Measurements from ENCODE around the gene SREK1. TPM values are rescaled to one million over a fixed set of nuclear protein-coding genes. Genes with fewer than 3 reads are reported as not detected.
"Not testable (repeated sequence)": the region's sequence is repeated elsewhere in the genome, so short reads cannot be mapped to it uniquely, and the experiment has no call there.

Gene SREK1
- polyA plus RNA-seq (ENCODE audit: insufficient read length in 4 of 4) = 100 to 1,000 TPM; 135 to 170 (median 155) TPM

- peak; percentile 83 to 95 (median 89) for DNase-seq (ENCODE audit: low read depth in 4 of 4, low spot score in 3 of 4)
Measured at GRCh38 chr5:66144074-66144833, at the start of gene SREK1. Gene SREK1, plus strand, starts transcription at chr5:66144300. Its CDS starts 77 bp downstream, at chr5:66144377.

DNA sequence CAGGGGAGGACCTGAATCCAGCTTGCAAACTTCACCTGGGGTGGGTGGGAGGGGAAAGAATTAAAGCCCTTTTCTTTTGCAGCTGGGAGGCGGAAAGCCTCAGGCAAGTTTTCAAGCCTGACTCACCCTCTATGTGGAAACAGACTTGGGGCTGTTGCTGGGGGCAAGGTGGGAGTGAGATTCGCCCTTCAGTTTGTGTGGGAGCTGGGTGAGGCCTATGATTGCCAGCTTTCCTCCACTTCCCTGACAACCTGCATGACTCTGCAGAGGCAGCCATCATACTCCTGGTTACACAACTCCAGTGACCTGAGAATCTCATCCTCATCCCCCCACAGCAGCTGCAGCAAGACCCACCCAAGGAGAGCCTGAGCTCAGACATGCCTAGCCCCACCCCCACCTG is 43.2 kb upstream of the SREK1 start:
- no peak for DNase-seq (ENCODE audit: low read depth in 4 of 4, low spot score in 3 of 4)

GRCh38 chr5:66113160-66113559 is 30.9 kb upstream of the SREK1 start:
- no peak for DNase-seq (ENCODE audit: low read depth in 4 of 4, low spot score in 3 of 4)

DNA sequence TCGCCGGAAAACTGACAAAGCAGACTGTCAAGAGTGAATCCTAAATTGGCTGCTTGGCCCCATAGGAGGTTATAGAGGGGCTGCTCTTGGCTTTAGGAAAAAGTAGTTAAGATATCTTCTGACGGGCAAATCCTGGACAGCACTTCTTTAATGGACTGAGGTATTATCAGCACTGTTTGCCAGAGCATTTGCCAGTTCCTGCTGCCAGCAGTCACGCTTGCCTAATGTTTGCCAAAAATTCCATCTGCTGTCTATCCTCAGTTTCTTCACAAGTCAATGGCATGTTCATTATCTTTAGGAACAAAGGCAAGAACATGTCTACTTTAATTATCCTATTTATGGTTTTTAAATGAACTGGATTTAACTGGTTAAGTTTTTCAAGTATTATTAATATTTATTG is 25.8 kb upstream of the SREK1 start:
- no peak for DNase-seq (ENCODE audit: low read depth in 4 of 4, low spot score in 3 of 4)

DNA sequence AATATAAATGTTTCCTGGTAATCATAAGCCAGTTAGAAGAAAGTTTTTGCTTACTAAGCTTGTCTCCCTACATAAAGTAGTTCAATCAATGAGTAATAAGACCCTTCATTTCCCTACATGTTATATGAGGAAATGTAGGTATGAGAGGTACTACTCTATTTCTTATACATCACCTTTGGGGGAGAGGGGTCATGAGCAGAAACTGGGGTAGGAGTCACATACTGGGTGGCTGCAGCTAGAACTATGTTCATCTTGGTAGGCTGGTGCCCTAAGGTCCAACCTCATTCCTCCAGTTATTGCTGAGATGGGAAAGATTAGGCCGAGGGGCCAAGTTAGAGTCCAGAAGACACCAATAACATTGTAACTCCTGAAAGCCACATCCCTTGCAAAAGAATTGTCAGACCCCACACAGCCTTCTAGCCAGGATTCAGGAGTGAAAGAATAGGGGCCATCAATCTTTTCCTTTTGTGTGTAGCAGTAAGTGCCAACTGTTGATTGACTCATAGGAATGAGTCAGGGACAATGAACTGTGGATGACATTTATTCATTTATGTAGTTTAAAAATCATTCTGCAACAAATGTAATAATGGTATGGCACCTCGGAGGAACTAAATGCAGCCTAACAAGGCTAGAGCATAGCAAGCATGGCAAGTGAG is 21.6 kb upstream of the SREK1 start:
- DNase-seq (ENCODE audit: low read depth in 4 of 4, low spot score in 3 of 4) = no peak

- no peak for DNase-seq (ENCODE audit: low read depth in 4 of 4, low spot score in 3 of 4)
Measured at GRCh38 chr5:66129144-66129543, 15.0 kb upstream of the SREK1 start.

GRCh38 chr5:66130493-66130892 is 13.6 kb upstream of the SREK1 start:
- no peak for DNase-seq (ENCODE audit: low read depth in 4 of 4, low spot score in 3 of 4)

GRCh38 chr5:66134407-66134861 is 9.7 kb upstream of the SREK1 start:
- no peak for DNase-seq (ENCODE audit: low read depth in 4 of 4, low spot score in 3 of 4)

DNA sequence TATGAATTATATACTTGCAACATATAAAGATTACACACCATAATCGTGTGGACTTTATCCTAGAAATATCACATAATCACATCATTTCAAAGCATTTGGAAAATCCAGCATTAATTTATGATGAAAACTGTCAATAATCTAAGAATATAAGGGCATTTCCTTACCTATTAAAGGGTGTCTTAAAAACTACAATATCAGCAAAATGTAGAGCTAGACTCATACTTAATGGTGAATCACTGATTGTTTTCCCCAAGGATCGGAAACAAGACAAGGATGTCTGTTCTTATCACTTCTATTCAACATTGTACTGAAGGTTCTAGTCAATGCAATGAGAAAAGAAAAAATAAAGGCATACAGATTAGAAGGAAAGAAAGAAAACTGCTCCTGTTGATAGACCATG is 8.0 kb upstream of the SREK1 start:
- no peak for DNase-seq (ENCODE audit: low read depth in 4 of 4, low spot score in 3 of 4)

DNA sequence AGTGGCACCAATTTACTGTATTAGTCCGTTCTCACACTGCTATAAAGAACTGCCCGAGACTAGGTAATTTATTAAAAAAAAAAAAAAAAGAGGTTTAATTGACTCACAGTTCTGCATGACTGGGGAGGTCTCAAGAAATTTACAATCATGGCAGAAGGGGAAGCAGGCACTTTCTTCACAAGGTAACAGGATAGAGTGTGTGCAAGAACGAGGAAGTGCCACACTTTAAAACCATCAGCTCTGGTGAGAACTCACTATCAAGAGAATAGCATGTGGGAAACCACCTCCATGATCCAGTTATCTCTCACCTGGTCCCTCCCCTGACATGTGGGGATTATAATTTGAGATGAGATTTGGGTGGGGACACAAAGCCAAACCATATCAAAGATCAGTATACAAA is 7.2 kb upstream of the SREK1 start:
- not testable (repeated sequence) for DNase-seq (ENCODE audit: low read depth in 4 of 4, low spot score in 3 of 4)

- no peak for DNase-seq (ENCODE audit: low read depth in 4 of 4, low spot score in 3 of 4)
Measured at GRCh38 chr5:66138637-66139317, 5.3 kb upstream of the SREK1 start.

- no peak for DNase-seq (ENCODE audit: low read depth in 4 of 4, low spot score in 3 of 4)
Measured at GRCh38 chr5:66139318-66139712, 4.8 kb upstream of the SREK1 start.

- DNase-seq (ENCODE audit: low read depth in 4 of 4, low spot score in 3 of 4) = no peak
Measured at GRCh38 chr5:66142417-66142816, 1.7 kb upstream of the SREK1 start.

GRCh38 chr5:66143473-66144073 is 527 bp upstream of the SREK1 start:
- no peak for DNase-seq (ENCODE audit: low read depth in 4 of 4, low spot score in 3 of 4)

DNA sequence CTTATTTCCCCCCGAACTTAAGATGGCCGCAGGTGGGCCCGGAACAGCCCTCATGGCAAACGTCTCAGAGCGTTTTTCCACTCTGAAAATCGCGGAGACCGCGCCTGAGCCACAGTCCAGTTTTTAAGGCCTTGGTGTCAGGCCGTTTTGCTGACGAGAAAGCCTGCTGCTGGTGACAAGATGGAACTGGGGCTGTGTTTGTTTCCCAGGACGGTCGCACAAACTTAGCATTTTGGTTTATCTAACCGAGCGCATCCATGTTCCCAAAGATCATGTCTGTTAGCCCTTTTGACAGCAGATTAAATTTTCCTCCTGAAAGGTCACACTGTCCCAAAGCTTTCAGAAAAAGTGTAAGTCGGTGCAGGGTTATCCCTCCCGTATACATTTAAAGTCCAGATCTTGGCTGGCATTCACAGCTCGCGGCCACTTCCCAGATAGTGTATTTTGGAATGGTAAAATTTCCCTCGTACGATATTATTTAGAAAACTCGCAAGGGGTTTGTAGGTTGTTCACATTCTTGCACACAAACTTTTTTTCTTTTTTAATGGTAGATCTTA is 812 bp downstream of the SREK1 start:
- DNase-seq (ENCODE audit: low read depth in 4 of 4, low spot score in 3 of 4) = no peak

DNA sequence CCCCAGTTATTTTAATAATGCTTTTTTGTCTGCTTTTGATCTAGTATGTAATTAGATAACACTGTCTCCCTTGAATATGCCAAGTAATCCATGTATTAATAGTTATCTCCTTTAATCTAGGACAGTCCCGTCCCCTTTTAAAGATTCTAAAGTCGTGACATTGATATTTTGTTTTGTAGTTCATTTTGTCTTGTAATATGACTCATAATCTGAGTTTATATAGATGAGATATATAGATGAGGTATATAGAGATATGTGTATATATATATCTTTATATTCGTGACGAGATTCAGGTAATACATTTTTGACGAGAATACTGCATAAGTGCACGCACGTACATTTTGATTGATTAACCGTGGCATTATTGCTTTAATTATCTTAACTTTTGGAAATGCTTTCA is 1.6 kb downstream of the SREK1 start:
- DNase-seq (ENCODE audit: low read depth in 4 of 4, low spot score in 3 of 4) = no peak

- DNase-seq (ENCODE audit: low read depth in 4 of 4, low spot score in 3 of 4) = no peak
Measured at GRCh38 chr5:66149950-66150349, 5.8 kb downstream of the SREK1 start.

- DNase-seq (ENCODE audit: low read depth in 4 of 4, low spot score in 3 of 4) = no peak
Measured at GRCh38 chr5:66151030-66151429, 6.9 kb downstream of the SREK1 start.

GRCh38 chr5:66151491-66151890 is 7.4 kb downstream of the SREK1 start:
- no peak for DNase-seq (ENCODE audit: low read depth in 4 of 4, low spot score in 3 of 4)

DNA sequence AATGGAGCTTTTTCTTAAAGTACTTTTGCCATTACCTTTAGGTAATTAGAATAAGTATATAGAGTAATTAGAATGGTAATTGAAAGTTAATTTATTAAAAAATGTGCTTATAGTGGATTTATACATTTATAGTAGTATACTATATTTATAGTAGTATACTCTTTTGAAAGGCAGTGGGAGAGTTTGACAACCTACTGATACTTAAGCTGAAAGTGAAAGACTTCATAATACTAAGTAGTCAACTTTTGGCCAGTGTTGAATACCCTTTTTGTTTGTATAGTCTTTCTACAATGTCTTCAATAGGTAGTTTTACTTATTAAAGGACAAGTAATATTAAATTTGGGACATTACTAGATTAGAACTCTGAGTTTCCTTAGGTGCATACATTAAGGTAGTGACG is 12.9 kb downstream of the SREK1 start:
- no peak for DNase-seq (ENCODE audit: low read depth in 4 of 4, low spot score in 3 of 4)

DNA sequence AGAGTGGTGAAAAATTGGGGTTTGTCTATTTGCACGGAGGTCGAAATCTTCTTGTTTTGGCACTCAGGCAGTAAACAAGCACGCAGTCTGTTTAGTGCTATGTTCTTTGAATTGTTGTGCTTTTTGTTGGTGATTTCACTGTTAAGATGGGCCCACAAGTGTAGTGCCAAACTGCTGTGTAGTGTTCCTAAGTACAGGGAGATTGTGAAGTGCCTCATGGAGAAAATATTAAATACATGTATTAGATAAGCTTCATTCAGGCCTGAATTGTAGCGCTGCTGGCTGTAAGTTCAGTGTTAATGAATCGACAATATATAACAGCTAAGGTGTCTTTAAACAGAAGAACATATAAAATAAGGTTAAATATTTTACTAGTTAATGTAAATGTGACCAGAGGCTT is 17.3 kb downstream of the SREK1 start:
- no peak for DNase-seq (ENCODE audit: low read depth in 4 of 4, low spot score in 3 of 4)
